ENCODE results near the gene USP6NL.

- no peak for TF ChIP-seq EZH2 (IDR thresholded peaks at IDR 0.05; ENCODE audit: borderline replicate concordance, low read depth, low read length, severe bottlenecking)
- TF ChIP-seq CTCF (IDR thresholded peaks at IDR 0.05; ENCODE audit: borderline replicate concordance, extremely low read depth, low read length, poor library complexity, severe bottlenecking): no peak
Measured at GRCh38 chr10:11509036-11509435, 102.4 kb downstream of the USP6NL start.

Measured in DND-41 (cell line).